ENCODE measurements around the gene IL17D.

The IL17D gene

GRCh38 chr13:20769091-20769490 lies 65.6 kb downstream of the IL17D start:
- Histone ChIP-seq H3K4me2 (ENCODE audit: low read length) (no peak overlapping the region), H3K9me2 (ENCODE audit: low read depth, low read length) (no peaks in the 10 kb centered on the region), H3K27ac (ENCODE audit: low read depth, low read length, poor library complexity, severe bottlenecking) (no peak overlapping the region), H3K9me3 (ENCODE audit: low read length) (peaks cover 8% of the 10 kb centered on the region; the same call in 1 of the 2 replicates), H3K27me3 (ENCODE audit: insufficient read depth, low read length) (no peaks in the 10 kb centered on the region), H3K4me3 (ENCODE audit: low read depth, low read length, poor library complexity, severe bottlenecking) (no peak overlapping the region), H3F3A (ENCODE audit: insufficient read depth, low read length) (no peaks in the 10 kb centered on the region), H3K79me2 (ENCODE audit: insufficient read depth, low read length) (no peaks in the 10 kb centered on the region), H3K9ac (ENCODE audit: low read length) (no peak overlapping the region), H3K36me3 (ENCODE audit: insufficient read depth, low read length) (peaks cover 28% of the 10 kb centered on the region), H4K20me1 (ENCODE audit: insufficient read depth, low read length) (no peaks in the 10 kb centered on the region), H3K4me1 (ENCODE audit: insufficient read depth, low read length, severe bottlenecking) (peaks cover 17% of the 10 kb centered on the region), H2AFZ (ENCODE audit: low read length) (no peak overlapping the region)
- TF ChIP-seq CTCF (IDR thresholded peaks at IDR 0.05; ENCODE audit: low read length) (no peak), EZH2 (IDR thresholded peaks at IDR 0.05; ENCODE audit: borderline replicate concordance, low read length) (no peak)

- TF ChIP-seq CTCF (IDR thresholded peaks at IDR 0.05; ENCODE audit: low read length) (no peak), EZH2 (IDR thresholded peaks at IDR 0.05; ENCODE audit: borderline replicate concordance, low read length) (no peak)
- no peak overlapping the region for H3K27ac ChIP-seq (ENCODE audit: low read depth, low read length, poor library complexity, severe bottlenecking)
These were observed 66.3 kb downstream of the IL17D start for GRCh38 chr13:20769834-20770233.

More at GRCh38 chr13:20769834-20770233, 66.3 kb downstream of the IL17D start:
- Histone ChIP-seq H2AFZ (ENCODE audit: low read length) (no peak overlapping the region), H3K9me2 (ENCODE audit: low read depth, low read length) (no peaks in the 10 kb centered on the region), H3K9ac (ENCODE audit: low read length) (no peak overlapping the region), H3K36me3 (ENCODE audit: insufficient read depth, low read length) (peaks cover 28% of the 10 kb centered on the region), H4K20me1 (ENCODE audit: insufficient read depth, low read length) (no peaks in the 10 kb centered on the region), H3K27me3 (ENCODE audit: insufficient read depth, low read length) (no peaks in the 10 kb centered on the region), H3K79me2 (ENCODE audit: insufficient read depth, low read length) (no peaks in the 10 kb centered on the region), H3K4me2 (ENCODE audit: low read length) (no peak overlapping the region), H3F3A (ENCODE audit: insufficient read depth, low read length) (peaks cover under 1% of the 10 kb centered on the region; the same call in 1 of the 2 replicates), H3K4me3 (ENCODE audit: low read depth, low read length, poor library complexity, severe bottlenecking) (no peak overlapping the region), H3K4me1 (ENCODE audit: insufficient read depth, low read length, severe bottlenecking) (peaks cover 19% of the 10 kb centered on the region), H3K9me3 (ENCODE audit: low read length) (peaks cover 8% of the 10 kb centered on the region; the same call in 1 of the 2 replicates)
